ENCODE measurements around the gene SECISBP2.

The SECISBP2 gene

DNA sequence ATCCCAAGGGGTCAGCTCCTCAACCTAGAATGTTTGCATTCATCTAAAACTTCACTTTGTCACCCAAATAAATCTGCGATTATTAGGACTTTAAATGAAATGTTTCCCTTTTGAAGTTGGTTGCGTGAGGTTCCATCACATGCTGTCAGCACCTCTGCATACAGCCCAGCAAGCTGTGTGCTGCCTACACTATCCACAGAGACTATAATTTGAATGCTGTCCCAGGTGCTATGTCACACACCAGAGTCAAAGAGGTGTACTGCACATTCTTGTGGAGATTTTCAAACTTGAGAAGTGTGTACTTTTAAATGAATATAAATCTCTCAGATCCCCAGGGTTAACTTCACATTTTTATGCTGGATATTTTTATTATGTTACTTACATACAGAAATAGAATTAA is 26.6 kb upstream of the SECISBP2 start:
- TF ChIP-seq SIN3A (IDR thresholded peaks at IDR 0.05; ENCODE audit: borderline replicate concordance, insufficient read depth, low read length), result no peak
- no peak for TF ChIP-seq FOXP2 (optimal IDR thresholded peaks at IDR 0.05; ENCODE audit: borderline replicate concordance, extremely low read depth, extremely low read length, insufficient read depth)
- no peak for TF ChIP-seq POLR2AphosphoS5 (IDR thresholded peaks at IDR 0.05; ENCODE audit: low read depth, low read length)
- TF ChIP-seq, protein P1, sequence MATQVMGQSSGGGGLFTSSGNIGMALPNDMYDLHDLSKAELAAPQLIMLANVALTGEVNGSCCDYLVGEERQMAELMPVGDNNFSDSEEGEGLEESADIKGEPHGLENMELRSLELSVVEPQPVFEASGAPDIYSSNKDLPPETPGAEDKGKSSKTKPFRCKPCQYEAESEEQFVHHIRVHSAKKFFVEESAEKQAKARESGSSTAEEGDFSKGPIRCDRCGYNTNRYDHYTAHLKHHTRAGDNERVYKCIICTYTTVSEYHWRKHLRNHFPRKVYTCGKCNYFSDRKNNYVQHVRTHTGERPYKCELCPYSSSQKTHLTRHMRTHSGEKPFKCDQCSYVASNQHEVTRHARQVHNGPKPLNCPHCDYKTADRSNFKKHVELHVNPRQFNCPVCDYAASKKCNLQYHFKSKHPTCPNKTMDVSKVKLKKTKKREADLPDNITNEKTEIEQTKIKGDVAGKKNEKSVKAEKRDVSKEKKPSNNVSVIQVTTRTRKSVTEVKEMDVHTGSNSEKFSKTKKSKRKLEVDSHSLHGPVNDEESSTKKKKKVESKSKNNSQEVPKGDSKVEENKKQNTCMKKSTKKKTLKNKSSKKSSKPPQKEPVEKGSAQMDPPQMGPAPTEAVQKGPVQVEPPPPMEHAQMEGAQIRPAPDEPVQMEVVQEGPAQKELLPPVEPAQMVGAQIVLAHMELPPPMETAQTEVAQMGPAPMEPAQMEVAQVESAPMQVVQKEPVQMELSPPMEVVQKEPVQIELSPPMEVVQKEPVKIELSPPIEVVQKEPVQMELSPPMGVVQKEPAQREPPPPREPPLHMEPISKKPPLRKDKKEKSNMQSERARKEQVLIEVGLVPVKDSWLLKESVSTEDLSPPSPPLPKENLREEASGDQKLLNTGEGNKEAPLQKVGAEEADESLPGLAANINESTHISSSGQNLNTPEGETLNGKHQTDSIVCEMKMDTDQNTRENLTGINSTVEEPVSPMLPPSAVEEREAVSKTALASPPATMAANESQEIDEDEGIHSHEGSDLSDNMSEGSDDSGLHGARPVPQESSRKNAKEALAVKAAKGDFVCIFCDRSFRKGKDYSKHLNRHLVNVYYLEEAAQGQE (IDR thresholded peaks at IDR 0.05; ENCODE audit: insufficient read depth in 1 of 2, low read depth in 2 of 2, low read length in 2 of 2), result no peak
- TF ChIP-seq TAF1 (IDR thresholded peaks at IDR 0.05; ENCODE audit: borderline replicate concordance, insufficient read depth, low read length), result no peak

DNA sequence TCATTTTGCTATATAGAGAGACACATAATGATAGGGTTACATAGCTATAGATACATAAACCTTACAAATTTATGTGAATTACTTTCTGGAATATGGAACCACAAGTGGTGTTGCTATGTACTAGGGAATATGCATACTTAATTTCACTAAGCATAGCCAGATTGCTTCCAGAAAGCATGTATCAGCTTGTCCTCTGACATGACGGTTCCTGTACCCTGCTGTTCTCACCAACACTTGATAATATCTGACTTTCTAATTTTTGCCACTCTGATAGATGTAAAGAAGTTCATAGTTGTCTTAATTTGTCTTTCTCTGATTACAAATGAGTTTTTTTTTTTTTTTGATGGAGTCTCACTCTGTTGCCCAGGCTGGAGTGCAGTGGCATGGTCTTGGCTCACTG is 25.3 kb upstream of the SECISBP2 start:
- no peak for TF ChIP-seq POLR2AphosphoS5 (IDR thresholded peaks at IDR 0.05; ENCODE audit: low read depth, low read length)
- TF ChIP-seq, protein P1 (IDR thresholded peaks at IDR 0.05; ENCODE audit: insufficient read depth in 1 of 2, low read depth in 2 of 2, low read length in 2 of 2), result no peak
- TF ChIP-seq FOXP2 (optimal IDR thresholded peaks at IDR 0.05; ENCODE audit: borderline replicate concordance, extremely low read depth, extremely low read length, insufficient read depth), result no peak
- no peak for TF ChIP-seq TAF1 (IDR thresholded peaks at IDR 0.05; ENCODE audit: borderline replicate concordance, insufficient read depth, low read length)
- no peak for TF ChIP-seq SIN3A (IDR thresholded peaks at IDR 0.05; ENCODE audit: borderline replicate concordance, insufficient read depth, low read length)

DNA sequence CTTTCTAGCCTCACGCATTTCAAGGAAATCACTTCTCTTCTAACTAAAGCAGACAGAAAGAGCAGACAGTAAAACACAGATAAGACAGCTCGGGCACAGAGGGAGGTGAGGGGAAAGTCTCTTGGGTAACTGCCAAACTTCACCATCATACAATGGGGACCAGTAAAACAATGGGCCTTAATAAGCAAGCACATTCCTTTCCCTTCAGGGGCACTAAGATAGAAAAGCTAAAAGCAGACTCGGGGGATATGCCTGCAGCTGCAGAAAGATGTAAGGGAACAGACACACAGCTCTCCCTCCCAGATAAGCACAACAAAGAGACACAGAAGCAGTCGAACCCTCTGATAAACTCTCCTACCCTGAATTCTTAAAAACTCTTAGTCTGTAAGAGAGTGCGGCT is 22.9 kb upstream of the SECISBP2 start:
- TF ChIP-seq FOXP2 (optimal IDR thresholded peaks at IDR 0.05; ENCODE audit: borderline replicate concordance, extremely low read depth, extremely low read length, insufficient read depth) (no peak), SIN3A (IDR thresholded peaks at IDR 0.05; ENCODE audit: borderline replicate concordance, insufficient read depth, low read length) (no peak), TAF1 (IDR thresholded peaks at IDR 0.05; ENCODE audit: borderline replicate concordance, insufficient read depth, low read length) (no peak), POLR2AphosphoS5 (IDR thresholded peaks at IDR 0.05; ENCODE audit: low read depth, low read length) (no peak)
- TF ChIP-seq, protein P1 (IDR thresholded peaks at IDR 0.05; ENCODE audit: insufficient read depth in 1 of 2, low read depth in 2 of 2, low read length in 2 of 2), result no peak

DNA sequence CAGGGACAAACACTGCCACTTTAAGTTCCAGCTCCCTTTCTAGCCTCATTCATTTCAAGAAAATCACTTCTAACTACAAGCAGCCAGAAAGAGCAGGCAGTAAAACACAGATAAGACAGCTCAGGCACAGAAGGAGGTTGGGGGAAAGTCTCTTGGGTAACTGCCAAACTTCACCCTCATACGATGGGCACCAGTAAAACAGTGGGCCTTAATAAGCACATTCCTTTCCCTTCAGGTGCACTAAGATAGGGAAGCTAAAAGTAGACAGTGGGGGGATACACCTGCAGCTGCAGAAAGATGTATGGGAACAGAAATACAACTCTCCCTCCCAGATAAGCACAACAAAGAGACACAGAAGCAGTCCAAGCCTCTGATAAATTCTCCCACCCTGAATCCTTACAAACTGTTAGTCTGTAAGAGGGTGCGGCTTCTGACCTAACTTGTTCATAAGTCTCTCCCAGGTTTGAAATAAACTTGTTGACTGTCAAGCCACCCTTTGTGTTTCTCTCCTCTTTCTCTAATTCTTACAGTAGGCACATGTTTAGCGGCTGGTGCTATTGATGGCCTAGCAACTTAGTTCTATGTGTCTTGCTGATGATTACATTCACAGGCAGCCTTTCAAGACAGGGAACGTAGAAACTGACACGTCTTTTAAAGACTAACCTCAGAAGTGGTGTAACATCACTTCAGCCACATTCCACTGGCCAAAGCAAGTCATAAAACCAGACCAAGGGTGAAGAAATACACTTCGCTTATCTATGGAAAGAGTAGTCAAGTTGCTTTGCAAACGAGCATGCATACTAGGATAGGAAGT is 14.1 kb upstream of the SECISBP2 start:
- no peak for TF ChIP-seq SIN3A (IDR thresholded peaks at IDR 0.05; ENCODE audit: borderline replicate concordance, insufficient read depth, low read length)
- TF ChIP-seq POLR2AphosphoS5 (IDR thresholded peaks at IDR 0.05; ENCODE audit: low read depth, low read length), result no peak
- no peak for TF ChIP-seq FOXP2 (optimal IDR thresholded peaks at IDR 0.05; ENCODE audit: borderline replicate concordance, extremely low read depth, extremely low read length, insufficient read depth)
- TF ChIP-seq TAF1 (IDR thresholded peaks at IDR 0.05; ENCODE audit: borderline replicate concordance, insufficient read depth, low read length), result no peak
- TF ChIP-seq, protein P1 (IDR thresholded peaks at IDR 0.05; ENCODE audit: insufficient read depth in 1 of 2, low read depth in 2 of 2, low read length in 2 of 2), result no peak
